HEK293 (cell line): ENCODE data around the gene GMDS.
A peak's percentile ranks its signal among the peaks of the same experiment; 100 is the strongest.

Source experiments
- CTCF ChIA-PET: fragments of 350-600 bp; formaldehyde crosslinking; extraction: SDS; loops from one replicate; lab custom pipeline; 2021; ENCODE audit warnings: antibody characterized with exemption; lab: Yijun Ruan, JAX
- POLR2A ChIA-PET: fragments of 300-600 bp; formaldehyde crosslinking; extraction: SDS; loops from one replicate; lab custom pipeline; 2020; ENCODE audit warnings: antibody characterized with exemption, inconsistent platforms; lab: Yijun Ruan, JAX
- H3K27ac ChIP-seq: fragments of 200-500 bp; sonication (Bioruptor generic); 2 replicates; pipeline ENCODE4 v1.5.1; 2014; ENCODE audit warnings: low read depth, low read length, control low read depth, inconsistent platforms; ENCODE audit errors: extremely low read depth
- H3K36me3 ChIP-seq, 2 experiments: fragments of 200-500 bp in 1 of 2; sonication (Bioruptor generic) in 1 of 2; 1 replicate in 1 of 2; 2 replicates in 1 of 2; pipeline ENCODE4 v1.5.1; 2014 to 2017; ENCODE audit warnings: inconsistent platforms in 2 of 2, low read length in 2 of 2; ENCODE audit not compliant: control insufficient read depth in 2 of 2, insufficient read depth in 1 of 2
- H3K4me1 ChIP-seq: fragments of 200-500 bp; sonication (Bioruptor generic); 2 replicates; pipeline ENCODE4 v1.5.1; 2014; ENCODE audit warnings: mild to moderate bottlenecking, low read length, inconsistent platforms; ENCODE audit not compliant: control insufficient read depth, insufficient read depth
- H3K4me3 ChIP-seq: 2 replicates; pipeline ENCODE4 v1.5.1; 2011; ENCODE audit warnings: low read depth, mild to moderate bottlenecking, control low read depth, low read length, moderate library complexity
- H3K9me3 ChIP-seq: fragments of 200-500 bp; sonication (Bioruptor generic); 2 replicates; pipeline ENCODE4 v1.5.1; 2014; ENCODE audit warnings: low read depth, low read length, inconsistent platforms; ENCODE audit not compliant: control insufficient read depth, insufficient read depth
- HOXD13 ChIP-seq: sonication (generic); formaldehyde crosslinking; IDR thresholded peaks from 2 replicates; pipeline ENCODE4 v1.8.0; 2022; ENCODE audit warnings: missing genetic modification reagents, borderline replicate concordance
- IKZF3 ChIP-seq: fragments of 450-650 bp; IDR thresholded peaks from 2 replicates; pipeline ENCODE4 v1.5.0; 2018; ENCODE audit warnings: missing biosample characterization, mild to moderate bottlenecking, missing genetic modification characterization, moderate library complexity
- KLF1 ChIP-seq: fragments of 450-650 bp; formaldehyde crosslinking; IDR thresholded peaks from 2 replicates; pipeline ENCODE4 v1.5.1; 2016; ENCODE audit warnings: missing biosample characterization, missing genetic modification characterization
- OVOL3 ChIP-seq: fragments of 450-650 bp; formaldehyde crosslinking; IDR thresholded peaks from 2 replicates; pipeline ENCODE4 v1.5.1; 2016; ENCODE audit warnings: missing biosample characterization, missing genetic modification characterization
- WT1 ChIP-seq: fragments of 450-650 bp; formaldehyde crosslinking; IDR thresholded peaks from 2 replicates; pipeline ENCODE4 v1.5.1; 2016; ENCODE audit warnings: missing biosample characterization, missing genetic modification characterization
- YY1 ChIP-seq: fragments of 450-650 bp; formaldehyde crosslinking; IDR thresholded peaks from 2 replicates; pipeline ENCODE4 v1.5.1; 2018; ENCODE audit warnings: missing biosample characterization, missing genetic modification characterization
- ZBTB20 ChIP-seq: fragments of 450-650 bp; formaldehyde crosslinking; IDR thresholded peaks from 2 replicates; pipeline ENCODE4 v1.5.1; 2016; ENCODE audit warnings: missing biosample characterization, missing genetic modification characterization
- ZBTB8A ChIP-seq: fragments of 450-650 bp; formaldehyde crosslinking; IDR thresholded peaks from 2 replicates; pipeline ENCODE4 v1.5.1; 2016; ENCODE audit warnings: missing biosample characterization, missing genetic modification characterization
- ZNF114 ChIP-seq: fragments of 450-650 bp; formaldehyde crosslinking; IDR thresholded peaks from 2 replicates; pipeline ENCODE4 v1.5.0; 2017; ENCODE audit warnings: missing biosample characterization, missing genetic modification characterization
- ZNF324 ChIP-seq: fragments of 450-650 bp; formaldehyde crosslinking; IDR thresholded peaks from 2 replicates; pipeline ENCODE4 v1.5.1; 2016; ENCODE audit warnings: missing biosample characterization, missing genetic modification characterization
- ZNF335 ChIP-seq: fragments of 450-650 bp; formaldehyde crosslinking; conservative IDR thresholded peaks from 2 replicates; pipeline ENCODE4 v1.5.1; 2016; ENCODE audit warnings: missing biosample characterization, missing genetic modification characterization
- ZNF366 ChIP-seq: fragments of 450-650 bp; formaldehyde crosslinking; conservative IDR thresholded peaks from 2 replicates; pipeline ENCODE4 v1.5.1; 2016; ENCODE audit warnings: missing biosample characterization, missing genetic modification characterization
- ZNF514 ChIP-seq: fragments of 450-650 bp; formaldehyde crosslinking; IDR thresholded peaks from 2 replicates; pipeline ENCODE4 v1.5.1; 2016; ENCODE audit warnings: missing biosample characterization, missing genetic modification characterization
- ZNF548 ChIP-seq: fragments of 450-650 bp; formaldehyde crosslinking; IDR thresholded peaks from 2 replicates; pipeline ENCODE4 v1.5.1; 2016; ENCODE audit warnings: missing biosample characterization, missing genetic modification characterization
- ZNF600 ChIP-seq: fragments of 450-650 bp; formaldehyde crosslinking; IDR thresholded peaks from 2 replicates; pipeline ENCODE4 v1.5.1; 2016; ENCODE audit warnings: missing biosample characterization, missing genetic modification characterization
- ZNF677 ChIP-seq: fragments of 450-650 bp; IDR thresholded peaks from 2 replicates; pipeline ENCODE4 v1.5.0; 2018; ENCODE audit warnings: missing biosample characterization, mild to moderate bottlenecking, missing genetic modification characterization, moderate library complexity
- ZNF768 ChIP-seq: fragments of 450-650 bp; formaldehyde crosslinking; IDR thresholded peaks from 2 replicates; pipeline ENCODE4 v1.5.1; 2018; ENCODE audit warnings: missing biosample characterization, mild to moderate bottlenecking, missing genetic modification characterization
- ZSCAN23 ChIP-seq: fragments of 450-650 bp; formaldehyde crosslinking; IDR thresholded peaks from 2 replicates; pipeline ENCODE4 v1.5.1; 2016; ENCODE audit warnings: missing biosample characterization, missing genetic modification characterization
- TF ChIP-seq, protein P1 (sequence below): fragments of 450-650 bp; formaldehyde crosslinking; IDR thresholded peaks from 2 replicates; pipeline ENCODE4 v1.5.1; 2016; ENCODE audit warnings: missing biosample characterization, missing genetic modification characterization
- TF ChIP-seq, protein P2 (sequence below): fragments of 450-650 bp; formaldehyde crosslinking; IDR thresholded peaks from 2 replicates; pipeline ENCODE4 v1.5.1; 2016; ENCODE audit warnings: missing biosample characterization, missing genetic modification characterization

The GMDS gene

DNA sequence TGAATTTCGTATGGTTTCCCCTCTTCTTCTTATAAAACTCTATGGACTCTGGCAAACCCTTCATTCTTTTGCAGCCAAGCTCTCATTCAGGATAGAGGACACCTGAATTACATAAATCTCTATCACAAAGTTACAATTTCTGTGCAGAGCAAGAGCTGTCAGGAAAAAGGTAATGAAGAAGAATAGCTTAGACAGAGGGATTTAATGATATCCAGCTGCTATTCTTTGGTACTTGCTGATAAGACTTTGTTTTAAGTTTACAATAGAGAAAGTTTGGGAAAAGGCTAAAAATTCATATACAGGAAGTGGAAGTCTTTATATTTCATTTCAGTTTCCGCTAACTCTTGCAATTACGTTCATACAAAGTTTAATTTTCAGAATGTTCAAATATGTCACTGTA, 408.7 kb downstream of the GMDS start:
- H3K4me3 ChIP-seq: no peak overlapping the region
- 0 out of 2 replicates have a peak, but pooled peaks have one; percentile 9 for TF ChIP-seq WT1 (tag by site-specific recombination)
- TF ChIP-seq ZNF768 (tag by site-specific recombination): no peak
- 0 out of 2 replicates have a peak overlapping the region, but pooled peaks have one; percentile 6 for H3K27ac ChIP-seq
- H3K36me3 ChIP-seq: no peaks in the 10 kb centered on the region
- ChIA-PET CTCF (interaction anchor here (0.6 to 1.1 kb wide), 4 partner anchors 18 to 1116 kb away, joined by 3 to 4 read pairs (median 3); no protein-coding TSS in a partner anchor), POLR2A (no interaction called here)
- no peaks in the 10 kb centered on the region for H3K9me3 ChIP-seq
- peaks cover 62% of the 10 kb centered on the region for H3K4me1 ChIP-seq

DNA sequence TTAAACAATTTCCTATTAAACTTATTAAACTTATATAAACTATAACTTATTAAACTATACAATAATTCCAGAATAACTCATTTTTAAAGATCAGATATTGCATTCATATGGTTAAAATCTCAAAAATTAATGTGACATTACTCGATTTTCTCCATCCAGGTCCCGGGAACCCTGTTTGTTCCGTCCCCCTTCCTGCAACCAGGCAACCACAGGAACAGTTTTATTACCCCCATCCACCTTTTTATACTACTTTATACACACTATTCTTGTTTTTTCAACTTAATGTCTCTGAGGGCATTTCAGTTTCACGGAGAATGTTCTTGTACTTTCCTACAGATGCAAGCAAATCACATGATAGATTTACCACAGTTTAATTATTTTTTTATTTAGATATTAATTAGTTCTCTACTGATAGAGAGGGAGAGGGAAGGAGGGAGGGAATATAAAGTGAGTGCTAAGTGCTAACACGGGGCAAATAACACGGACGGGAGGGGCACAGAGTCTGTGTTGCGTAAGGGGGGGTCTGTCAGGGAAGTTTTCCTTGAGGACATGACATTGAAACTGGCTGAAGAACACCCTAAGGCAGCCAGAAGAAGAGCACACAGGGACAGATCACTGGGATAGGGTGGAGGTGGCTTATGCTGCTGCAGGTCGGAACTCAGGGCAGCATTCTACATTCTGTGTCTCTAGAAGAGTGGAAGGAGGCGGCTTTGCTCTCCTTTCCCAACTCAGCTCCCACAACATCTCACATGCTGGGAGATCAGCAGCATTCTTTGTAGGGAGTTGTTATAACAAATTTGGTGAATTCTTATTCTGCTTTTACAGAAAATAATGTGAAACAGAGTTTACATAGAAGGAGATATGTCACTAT, 410.5 kb downstream of the GMDS start:
- no peak for TF ChIP-seq ZNF548 (tag by site-specific recombination)
- peak; percentile 64 for TF ChIP-seq IKZF3 (tag by site-specific recombination)
- TF ChIP-seq ZBTB20: peak; percentile 62; the same call in 1 of the 2 replicates
- peak; percentile 44 for TF ChIP-seq ZNF600 (tag by site-specific recombination)
- 0 out of 2 replicates have a peak, but pooled peaks have one; percentile 21 for TF ChIP-seq ZNF366
- Histone ChIP-seq H3K4me1 (peaks cover 51% of the 10 kb centered on the region), H3K36me3 (no peaks in the 10 kb centered on the region), H3K9me3 (no peaks in the 10 kb centered on the region), H3K4me3 (no peak overlapping the region), H3K27ac (no peak overlapping the region; the same call in 1 of the 2 replicates)
- ChIA-PET CTCF (no interaction called here), POLR2A (no interaction called here)

DNA sequence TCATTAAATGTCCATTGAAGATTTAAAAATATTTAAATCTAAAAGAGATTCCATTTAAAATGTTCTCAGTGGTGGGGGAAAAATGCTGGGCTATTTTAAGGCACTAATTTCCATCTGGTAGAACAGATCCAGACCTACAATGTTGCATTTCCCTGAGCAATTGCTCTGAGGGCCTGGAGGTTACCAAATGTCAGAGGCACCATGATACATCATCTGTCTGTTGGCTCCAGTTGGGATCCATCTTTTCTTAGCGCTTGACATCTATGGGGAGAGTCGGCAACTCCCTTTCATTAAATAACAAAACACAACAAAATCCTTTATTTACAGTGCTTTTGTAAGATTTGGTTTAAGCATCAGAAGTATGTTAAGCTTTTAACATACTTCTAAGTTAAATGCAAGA, 411.2 kb downstream of the GMDS start:
- peaks cover 46% of the 10 kb centered on the region for H3K4me1 ChIP-seq
- no peaks in the 10 kb centered on the region for H3K9me3 ChIP-seq
- POLR2A ChIA-PET: no interaction called here
- CTCF ChIA-PET: interaction anchor here (0.7 kb wide), 1 partner anchor 222 kb away, joined by 3 read pairs; no protein-coding TSS in a partner anchor
- TF ChIP-seq, protein P1, sequence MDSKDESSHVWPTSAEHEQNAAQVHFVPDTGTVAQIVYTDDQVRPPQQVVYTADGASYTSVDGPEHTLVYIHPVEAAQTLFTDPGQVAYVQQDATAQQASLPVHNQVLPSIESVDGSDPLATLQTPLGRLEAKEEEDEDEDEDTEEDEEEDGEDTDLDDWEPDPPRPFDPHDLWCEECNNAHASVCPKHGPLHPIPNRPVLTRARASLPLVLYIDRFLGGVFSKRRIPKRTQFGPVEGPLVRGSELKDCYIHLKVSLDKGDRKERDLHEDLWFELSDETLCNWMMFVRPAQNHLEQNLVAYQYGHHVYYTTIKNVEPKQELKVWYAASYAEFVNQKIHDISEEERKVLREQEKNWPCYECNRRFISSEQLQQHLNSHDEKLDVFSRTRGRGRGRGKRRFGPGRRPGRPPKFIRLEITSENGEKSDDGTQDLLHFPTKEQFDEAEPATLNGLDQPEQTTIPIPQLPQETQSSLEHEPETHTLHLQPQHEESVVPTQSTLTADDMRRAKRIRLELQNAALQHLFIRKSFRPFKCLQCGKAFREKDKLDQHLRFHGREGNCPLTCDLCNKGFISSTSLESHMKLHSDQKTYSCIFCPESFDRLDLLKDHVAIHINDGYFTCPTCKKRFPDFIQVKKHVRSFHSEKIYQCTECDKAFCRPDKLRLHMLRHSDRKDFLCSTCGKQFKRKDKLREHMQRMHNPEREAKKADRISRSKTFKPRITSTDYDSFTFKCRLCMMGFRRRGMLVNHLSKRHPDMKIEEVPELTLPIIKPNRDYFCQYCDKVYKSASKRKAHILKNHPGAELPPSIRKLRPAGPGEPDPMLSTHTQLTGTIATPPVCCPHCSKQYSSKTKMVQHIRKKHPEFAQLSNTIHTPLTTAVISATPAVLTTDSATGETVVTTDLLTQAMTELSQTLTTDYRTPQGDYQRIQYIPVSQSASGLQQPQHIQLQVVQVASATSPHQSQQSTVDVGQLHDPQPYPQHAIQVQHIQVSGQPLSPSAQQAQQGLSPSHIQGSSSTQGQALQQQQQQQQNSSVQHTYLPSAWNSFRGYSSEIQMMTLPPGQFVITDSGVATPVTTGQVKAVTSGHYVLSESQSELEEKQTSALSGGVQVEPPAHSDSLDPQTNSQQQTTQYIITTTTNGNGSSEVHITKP (tag by site-specific recombination): no peak
- peak; percentile 45 for TF ChIP-seq WT1 (tag by site-specific recombination)
- no peak for TF ChIP-seq ZNF514 (tag by site-specific recombination)
- no peaks in the 10 kb centered on the region for H3K36me3 ChIP-seq
- no peak overlapping the region for H3K4me3 ChIP-seq
- H3K27ac ChIP-seq: no peak overlapping the region

DNA sequence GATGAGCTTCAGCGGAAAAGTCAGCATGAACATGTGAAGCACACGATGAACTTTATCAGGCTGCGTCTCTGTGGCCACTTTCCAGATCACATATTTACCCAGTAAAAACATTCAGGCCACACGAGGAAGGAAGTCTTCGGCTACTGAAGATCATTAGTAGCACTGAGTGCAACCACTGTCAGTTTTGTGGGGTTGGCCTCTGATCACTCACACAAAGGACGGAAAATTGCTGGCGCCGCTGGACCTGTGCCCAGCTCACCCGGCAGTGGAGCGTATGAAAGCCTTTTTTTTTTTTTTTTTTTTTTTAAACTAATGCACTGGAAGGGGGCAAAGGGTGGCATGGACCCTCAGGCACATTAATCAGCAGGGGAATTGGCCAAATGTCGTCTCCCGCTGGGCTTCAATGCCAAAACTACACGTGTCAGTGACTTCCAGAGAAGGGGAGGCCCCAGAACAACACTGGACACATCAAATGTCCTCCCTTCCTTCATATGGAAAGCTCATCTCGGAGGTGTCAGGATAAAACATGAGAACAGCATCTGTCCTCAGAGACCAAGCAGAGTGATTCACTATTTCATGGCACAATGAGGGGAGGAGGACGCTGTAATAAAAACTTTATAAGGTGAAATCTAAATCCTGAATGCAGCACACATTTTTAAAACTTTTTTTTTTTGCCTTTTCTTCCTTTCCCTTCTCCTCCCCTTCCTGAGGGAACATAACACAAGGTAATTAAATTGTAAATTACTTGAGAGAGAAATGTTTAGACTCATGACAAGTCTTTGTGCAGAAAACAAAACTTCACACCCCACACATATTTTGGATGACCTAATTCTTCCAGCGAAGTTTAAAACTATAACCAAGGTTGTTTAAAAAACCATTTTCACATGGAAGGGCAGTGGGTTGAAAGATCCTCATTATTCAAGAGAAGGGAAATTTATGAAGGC, 412.3 kb downstream of the GMDS start:
- H3K27ac ChIP-seq: peak overlapping the region; percentile 57
- POLR2A ChIA-PET: interaction anchor here (0.6 kb wide), 1 partner anchor 932 kb away, joined by 6 read pairs; the partner anchor contains the start of gene WRNIP1
- CTCF ChIA-PET: interaction anchor here (0.7 kb wide), 1 partner anchor 154 kb away, joined by 5 read pairs; no protein-coding TSS in a partner anchor
- no peaks in the 10 kb centered on the region for H3K36me3 ChIP-seq
- no peak overlapping the region for H3K4me3 ChIP-seq
- H3K9me3 ChIP-seq: no peaks in the 10 kb centered on the region
- H3K4me1 ChIP-seq: peaks cover 37% of the 10 kb centered on the region
- TF ChIP-seq ZBTB8A (tag by site-specific recombination): peak; percentile 69
- TF ChIP-seq IKZF3 (tag by site-specific recombination): peak; percentile 20; the same call in 1 of the 2 replicates
- TF ChIP-seq YY1 (tag by site-specific recombination): no peak
- TF ChIP-seq ZNF324 (tag by site-specific recombination): 0 out of 2 replicates have a peak, but pooled peaks have one; percentile 32
- peak; percentile 43; the same call in 1 of the 2 replicates for TF ChIP-seq ZNF335 (tag by site-specific recombination)
- TF ChIP-seq HOXD13 (CRISPR knock-in tag): no peak
- TF ChIP-seq OVOL3 (tag by site-specific recombination): 0 out of 2 replicates have a peak, but pooled peaks have one; percentile 18
- no peak for TF ChIP-seq KLF1 (tag by site-specific recombination)
- TF ChIP-seq ZNF677: no peak
- TF ChIP-seq ZNF114 (tag by site-specific recombination): no peak
- TF ChIP-seq, protein P2, sequence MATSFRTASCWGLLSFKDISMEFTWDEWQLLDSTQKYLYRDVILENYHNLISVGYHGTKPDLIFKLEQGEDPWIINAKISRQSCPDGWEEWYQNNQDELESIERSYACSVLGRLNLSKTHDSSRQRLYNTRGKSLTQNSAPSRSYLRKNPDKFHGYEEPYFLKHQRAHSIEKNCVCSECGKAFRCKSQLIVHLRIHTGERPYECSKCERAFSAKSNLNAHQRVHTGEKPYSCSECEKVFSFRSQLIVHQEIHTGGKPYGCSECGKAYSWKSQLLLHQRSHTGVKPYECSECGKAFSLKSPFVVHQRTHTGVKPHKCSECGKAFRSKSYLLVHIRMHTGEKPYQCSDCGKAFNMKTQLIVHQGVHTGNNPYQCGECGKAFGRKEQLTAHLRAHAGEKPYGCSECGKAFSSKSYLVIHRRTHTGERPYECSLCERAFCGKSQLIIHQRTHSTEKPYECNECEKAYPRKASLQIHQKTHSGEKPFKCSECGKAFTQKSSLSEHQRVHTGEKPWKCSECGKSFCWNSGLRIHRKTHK (tag by site-specific recombination): no peak
- peak; percentile 31; the same call in 1 of the 2 replicates for TF ChIP-seq ZSCAN23 (tag by site-specific recombination)
